Stimulated activated CD4-positive, alpha-beta T cell treated with anti-CD3 and anti-CD28 coated beads, Interleukin-1b, Interleukin-23, amount 100 ng/mL, for 24 hours (primary cell): ENCODE measurements around the gene PTPRM.

ENCODE experiments used
- DNase-seq, 4 experiments: peaks; one replicate each; pipeline ENCODE4 v3.0.0-alpha.2; 2020; ENCODE audit warnings: low read depth in 4 of 4, low spot score in 1 of 4

PTPRM gene

GRCh38 chr18:8084160-8084559 is 517.0 kb downstream of the PTPRM start:
- no peak for DNase-seq

GRCh38 chr18:8088626-8089025 is 521.5 kb downstream of the PTPRM start:
- no peak for DNase-seq

GRCh38 chr18:8091035-8091434 is 523.9 kb downstream of the PTPRM start:
- DNase-seq, result no peak

GRCh38 chr18:8095947-8096570 is 528.9 kb downstream of the PTPRM start:
- no peak for DNase-seq

- no peak for DNase-seq
These were observed 530.3 kb downstream of the PTPRM start for GRCh38 chr18:8097399-8097798.

GRCh38 chr18:8097927-8098326 is 530.8 kb downstream of the PTPRM start:
- no peak for DNase-seq

GRCh38 chr18:8106603-8107002 is 539.5 kb downstream of the PTPRM start:
- no peak for DNase-seq

GRCh38 chr18:8107426-8107825 is 540.3 kb downstream of the PTPRM start:
- no peak for DNase-seq

GRCh38 chr18:8114480-8114879 is 547.4 kb downstream of the PTPRM start:
- no peak for DNase-seq

GRCh38 chr18:8116341-8117005 is 549.4 kb downstream of the PTPRM start:
- DNase-seq, result no peak

GRCh38 chr18:8117006-8117371 is 549.9 kb downstream of the PTPRM start:
- no peak for DNase-seq

GRCh38 chr18:8121101-8121500 is 554.0 kb downstream of the PTPRM start:
- no peak for DNase-seq

GRCh38 chr18:8121942-8122480 is 554.9 kb downstream of the PTPRM start:
- DNase-seq, result no peak

- DNase-seq, result no peak
These were observed 557.4 kb downstream of the PTPRM start for GRCh38 chr18:8124232-8125146.

- DNase-seq, result no peak
These were observed 563.0 kb downstream of the PTPRM start for GRCh38 chr18:8130096-8130495.

- DNase-seq, result no peak
These were observed 565.9 kb downstream of the PTPRM start for GRCh38 chr18:8133032-8133431.

GRCh38 chr18:8133888-8134287 is 566.8 kb downstream of the PTPRM start:
- DNase-seq, result no peak

GRCh38 chr18:8139127-8139527 is 572.0 kb downstream of the PTPRM start:
- DNase-seq, result no peak

GRCh38 chr18:8139891-8140406 is 572.8 kb downstream of the PTPRM start:
- no peak for DNase-seq

- no peak for DNase-seq
These were observed 573.9 kb downstream of the PTPRM start for GRCh38 chr18:8140841-8141501.

GRCh38 chr18:8142131-8142711 is 575.1 kb downstream of the PTPRM start:
- no peak for DNase-seq
